GM20000 (cell line): ENCODE data around the gene SHQ1.
A peak's percentile ranks its signal among the peaks of the same experiment; 100 is the strongest.

ENCODE experiments used
- DNase-seq: peaks from one replicate; pipeline ENCODE4 v3.0.0; 2012; ENCODE audit warnings: low spot score
- TF ChIP-seq, protein P1 (sequence below): IDR thresholded peaks from 2 replicates; pipeline ENCODE4 v1.5.1; 2012; ENCODE audit warnings: mild to moderate bottlenecking, control low read depth; ENCODE audit errors: extremely low read depth, missing control alignments

Gene SHQ1

DNA sequence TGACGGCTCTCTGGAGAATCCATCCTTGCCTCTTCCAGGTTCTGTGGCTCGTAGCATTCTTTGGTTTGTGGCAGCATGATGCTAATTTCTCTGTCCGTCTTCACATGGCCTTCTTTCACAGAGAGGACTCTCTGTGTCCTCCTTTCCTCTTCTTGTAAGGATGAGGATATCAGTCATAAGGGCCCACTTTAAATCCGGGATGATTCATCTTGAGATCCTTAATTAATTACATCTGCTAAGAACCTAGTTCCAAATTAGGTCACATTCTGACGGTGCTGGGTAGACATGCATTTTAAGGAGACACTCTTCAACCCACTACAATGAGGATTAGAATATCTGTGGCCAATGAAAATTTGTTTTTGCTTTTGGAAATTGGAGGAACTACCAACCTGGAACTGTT, 23.9 kb upstream of the SHQ1 start:
- TF ChIP-seq, protein P1, sequence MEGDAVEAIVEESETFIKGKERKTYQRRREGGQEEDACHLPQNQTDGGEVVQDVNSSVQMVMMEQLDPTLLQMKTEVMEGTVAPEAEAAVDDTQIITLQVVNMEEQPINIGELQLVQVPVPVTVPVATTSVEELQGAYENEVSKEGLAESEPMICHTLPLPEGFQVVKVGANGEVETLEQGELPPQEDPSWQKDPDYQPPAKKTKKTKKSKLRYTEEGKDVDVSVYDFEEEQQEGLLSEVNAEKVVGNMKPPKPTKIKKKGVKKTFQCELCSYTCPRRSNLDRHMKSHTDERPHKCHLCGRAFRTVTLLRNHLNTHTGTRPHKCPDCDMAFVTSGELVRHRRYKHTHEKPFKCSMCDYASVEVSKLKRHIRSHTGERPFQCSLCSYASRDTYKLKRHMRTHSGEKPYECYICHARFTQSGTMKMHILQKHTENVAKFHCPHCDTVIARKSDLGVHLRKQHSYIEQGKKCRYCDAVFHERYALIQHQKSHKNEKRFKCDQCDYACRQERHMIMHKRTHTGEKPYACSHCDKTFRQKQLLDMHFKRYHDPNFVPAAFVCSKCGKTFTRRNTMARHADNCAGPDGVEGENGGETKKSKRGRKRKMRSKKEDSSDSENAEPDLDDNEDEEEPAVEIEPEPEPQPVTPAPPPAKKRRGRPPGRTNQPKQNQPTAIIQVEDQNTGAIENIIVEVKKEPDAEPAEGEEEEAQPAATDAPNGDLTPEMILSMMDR: no peak
- no peak for DNase-seq

DNA sequence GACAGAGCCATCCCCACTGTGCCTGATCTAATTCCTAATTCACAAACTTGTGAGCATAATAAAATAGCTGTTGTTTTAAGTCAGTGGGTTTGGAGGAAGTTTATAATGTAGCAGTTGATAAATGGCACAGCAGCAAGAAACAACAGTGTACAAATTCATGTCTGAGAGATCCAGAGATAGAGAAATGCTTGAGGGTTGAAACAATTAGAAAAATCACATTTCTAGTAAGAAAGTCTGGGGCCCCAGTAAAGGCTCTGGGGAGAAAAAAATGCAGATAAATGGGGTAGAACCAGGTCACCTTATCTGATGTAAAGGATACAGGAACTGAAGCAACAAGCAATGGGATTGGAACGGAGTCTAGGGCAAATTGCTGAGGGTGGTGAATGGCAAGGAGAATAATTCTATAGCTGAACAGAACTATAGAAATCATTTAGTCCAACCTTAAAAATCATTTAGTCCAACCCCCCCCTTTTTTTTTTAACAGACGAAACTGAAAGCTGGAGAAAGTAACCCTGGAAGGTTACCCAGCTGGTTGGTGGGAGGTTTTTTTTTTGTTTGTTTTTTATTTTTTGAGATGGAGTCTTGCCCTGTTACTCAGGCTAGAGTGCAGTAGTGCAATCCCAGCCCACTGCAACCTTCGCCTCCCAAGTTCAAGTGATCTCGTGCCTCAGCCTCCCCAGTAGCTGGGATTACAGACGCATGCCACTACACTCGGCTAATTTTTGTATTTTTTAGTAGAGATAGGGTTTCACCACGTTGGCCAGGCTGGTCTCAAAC, 14.3 kb upstream of the SHQ1 start:
- no peak for DNase-seq
- TF ChIP-seq, protein P1: no peak

DNA sequence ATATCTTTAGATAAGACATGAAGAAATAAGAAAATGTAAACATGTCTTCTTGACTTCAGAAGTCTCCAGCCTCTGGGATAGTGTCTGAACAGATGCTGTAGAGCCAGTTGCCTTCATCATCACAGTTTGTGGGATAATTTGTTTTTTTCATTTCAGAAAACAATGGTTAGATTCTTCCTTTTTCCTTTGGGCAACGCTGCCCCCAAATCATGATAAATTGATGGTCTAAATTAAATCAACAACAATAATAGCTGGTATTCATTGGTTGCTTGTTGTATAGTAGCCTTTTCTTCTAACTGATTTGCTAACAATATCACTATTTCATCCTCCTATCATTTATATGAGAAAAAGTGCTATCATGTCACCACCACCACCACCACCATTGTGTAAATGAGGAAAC, 12.6 kb upstream of the SHQ1 start:
- DNase-seq: no peak
- TF ChIP-seq, protein P1: no peak

DNA sequence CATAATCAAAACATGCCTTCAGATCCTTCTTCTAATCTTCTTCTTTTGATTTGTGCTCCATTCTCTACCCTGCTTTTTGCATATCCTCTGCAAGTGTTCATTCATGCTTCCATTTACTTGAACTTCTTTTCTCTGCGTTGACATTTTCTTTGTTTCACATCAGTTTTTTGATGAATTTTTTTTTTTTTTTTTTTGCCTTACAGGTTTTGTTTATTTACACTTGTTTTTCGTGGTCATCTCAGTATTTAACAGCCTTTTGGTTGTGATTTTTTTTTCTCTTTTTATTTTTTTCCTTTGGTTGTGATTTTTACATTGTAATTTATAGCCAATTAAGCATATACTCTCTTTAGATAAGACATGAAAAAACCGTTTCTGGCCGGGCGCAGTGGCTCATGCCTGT, 11.8 kb upstream of the SHQ1 start:
- TF ChIP-seq, protein P1: no peak
- DNase-seq: no peak

DNA sequence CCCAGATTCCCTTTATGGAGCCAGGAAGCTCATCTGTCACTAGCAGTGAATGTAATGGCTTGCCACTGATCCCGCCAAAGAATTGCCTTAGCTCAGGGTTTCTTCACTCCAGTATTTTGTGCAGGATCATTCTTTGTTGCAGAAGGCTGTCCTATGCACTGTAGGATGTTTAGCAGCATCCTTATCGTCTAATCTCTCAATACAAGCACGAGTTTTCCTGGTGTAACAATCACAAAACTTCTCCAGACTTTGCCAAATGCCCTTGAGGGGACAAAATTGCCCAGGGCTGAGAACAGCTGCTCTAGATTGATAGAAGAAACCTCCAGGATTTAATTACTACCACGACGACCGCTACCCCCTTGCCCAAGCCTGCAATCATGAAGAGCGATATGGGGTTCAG, 6.8 kb upstream of the SHQ1 start:
- no peak for DNase-seq
- TF ChIP-seq, protein P1: no peak

DNA sequence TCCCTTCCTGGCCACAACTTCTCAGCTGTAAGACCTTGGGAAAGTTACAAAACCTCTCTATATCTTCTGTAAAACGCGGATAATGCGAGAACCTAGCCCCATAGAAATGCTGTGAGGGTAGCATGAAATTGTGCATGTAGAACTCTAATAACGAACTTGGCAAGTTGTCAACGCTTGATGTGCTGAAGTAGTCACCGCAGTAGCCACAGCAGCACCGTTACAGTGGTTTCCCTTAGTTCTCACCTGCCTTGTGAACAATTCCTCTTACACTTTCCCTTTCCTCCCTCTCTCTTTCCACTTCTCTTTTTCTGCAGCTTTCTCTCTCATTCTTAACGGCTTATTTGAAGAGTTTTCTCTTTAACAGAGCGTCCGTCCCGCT, 447 bp upstream of the SHQ1 start:
- DNase-seq: peak; percentile 43
- TF ChIP-seq, protein P1: no peak

DNA sequence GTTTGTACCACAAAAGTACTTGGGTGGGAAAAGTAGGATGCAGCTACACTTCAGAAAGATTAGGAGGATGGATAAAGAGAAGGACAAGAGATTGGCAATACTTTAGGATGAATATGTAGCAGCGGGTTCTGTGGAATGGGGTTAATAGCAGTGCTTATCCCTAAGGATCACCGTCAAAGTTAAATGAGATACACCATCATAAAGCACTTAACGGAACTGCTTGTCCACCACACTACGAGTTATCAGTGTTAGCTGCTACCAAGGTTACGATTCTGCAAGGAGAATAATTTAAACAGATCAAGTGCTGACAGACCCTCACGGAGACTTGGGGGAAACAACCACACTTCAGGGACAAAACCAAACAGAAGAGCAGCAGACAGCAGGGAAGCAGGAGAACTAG, 963 bp downstream of the SHQ1 start:
- no peak for DNase-seq
- TF ChIP-seq, protein P1: no peak
